Activated naive CD8-positive, alpha-beta T cell treated with anti-CD3 and anti-CD28 coated beads, Interleukin-2, amount 50 U/mL, for 24 hours (primary cell): Measurements from ENCODE around the gene PHACTR1.
"Not testable (repeated sequence)": the region's sequence is repeated elsewhere in the genome, so short reads cannot be mapped to it uniquely, and the experiment has no call there.

Experiments used
- ATAC-seq: fragments of 150-1000 bp; cut with Tn5 transposase; one replicate; pipeline ENCODE4 v1.10.0; 2021
- DNase-seq: peaks from one replicate; pipeline ENCODE4 v3.0.0; 2021
- H3K27ac Mint-ChIP-seq: one replicate; pipeline ENCODE4 v1.8.0; 2021; ENCODE audit warnings: mild to moderate bottlenecking, mixed read lengths
- H3K27me3 Mint-ChIP-seq: one replicate; pipeline ENCODE4 v1.8.0; 2021; ENCODE audit warnings: mixed read lengths
- H3K36me3 Mint-ChIP-seq: one replicate; pipeline ENCODE4 v1.8.0; 2021; ENCODE audit warnings: low read depth, mixed read lengths
- H3K4me1 Mint-ChIP-seq: one replicate; pipeline ENCODE4 v1.8.0; 2021; ENCODE audit warnings: mixed read lengths
- H3K4me3 Mint-ChIP-seq: one replicate; pipeline ENCODE4 v1.8.0; 2021; ENCODE audit warnings: mild to moderate bottlenecking, moderate library complexity, mixed read lengths
- H3K9me3 Mint-ChIP-seq: one replicate; pipeline ENCODE4 v1.8.0; 2021; ENCODE audit warnings: mixed read lengths

PHACTR1 gene

GRCh38 chr6:12941422-12941821 lies 224.9 kb downstream of the PHACTR1 start:
- Mint-ChIP-seq H3K36me3 (no peaks in the 10 kb centered on the region), H3K4me1 (peaks cover 12% of the 10 kb centered on the region), H3K4me3 (no peak overlapping the region), H3K27me3 (no peaks in the 10 kb centered on the region), H3K27ac (no peak overlapping the region), H3K9me3 (no peaks in the 10 kb centered on the region)
- ATAC-seq (no peak), DNase-seq (no peak)

GRCh38 chr6:12943549-12943948 lies 227.0 kb downstream of the PHACTR1 start:
- Mint-ChIP-seq H3K36me3 (no peaks in the 10 kb centered on the region), H3K9me3 (no peaks in the 10 kb centered on the region), H3K27me3 (no peaks in the 10 kb centered on the region), H3K4me1 (peaks cover 12% of the 10 kb centered on the region), H3K4me3 (no peak overlapping the region), H3K27ac (no peak overlapping the region)
- DNase-seq (no peak), ATAC-seq (no peak)

- no peak overlapping the region for H3K27ac Mint-ChIP-seq
- peaks cover 12% of the 10 kb centered on the region for H3K4me1 Mint-ChIP-seq
- no peaks in the 10 kb centered on the region for H3K9me3 Mint-ChIP-seq
- ATAC-seq (no peak), DNase-seq (no peak)
- H3K27me3 Mint-ChIP-seq, result no peaks in the 10 kb centered on the region
- no peaks in the 10 kb centered on the region for H3K36me3 Mint-ChIP-seq
- no peak overlapping the region for H3K4me3 Mint-ChIP-seq
Measured at GRCh38 chr6:12944001-12944400, 227.4 kb downstream of the PHACTR1 start.

GRCh38 chr6:12944528-12944927 lies 228.0 kb downstream of the PHACTR1 start:
- not testable (repeated sequence) for H3K4me3 Mint-ChIP-seq, ATAC-seq, H3K27me3 Mint-ChIP-seq, H3K9me3 Mint-ChIP-seq, H3K36me3 Mint-ChIP-seq, DNase-seq, H3K27ac Mint-ChIP-seq
- peaks cover 12% of the 10 kb centered on the region for H3K4me1 Mint-ChIP-seq

GRCh38 chr6:12947151-12947871 lies 230.7 kb downstream of the PHACTR1 start:
- Mint-ChIP-seq H3K27ac (no peak overlapping the region), H3K4me3 (no peak overlapping the region), H3K4me1 (peaks cover 4% of the 10 kb centered on the region), H3K27me3 (peaks cover 4% of the 10 kb centered on the region), H3K36me3 (no peaks in the 10 kb centered on the region), H3K9me3 (no peaks in the 10 kb centered on the region)
- no peak for ATAC-seq
- DNase-seq, result no peak

- Mint-ChIP-seq H3K27ac (no peak overlapping the region), H3K9me3 (no peaks in the 10 kb centered on the region), H3K36me3 (no peaks in the 10 kb centered on the region), H3K4me1 (peaks cover 4% of the 10 kb centered on the region), H3K4me3 (no peak overlapping the region), H3K27me3 (peaks cover 4% of the 10 kb centered on the region)
- DNase-seq (no peak), ATAC-seq (no peak)
Measured at GRCh38 chr6:12947967-12948366, 231.4 kb downstream of the PHACTR1 start.

- ATAC-seq (no peak), DNase-seq (no peak)
- Mint-ChIP-seq H3K4me1 (peaks cover 2% of the 10 kb centered on the region), H3K27ac (no peak overlapping the region), H3K4me3 (no peak overlapping the region), H3K9me3 (no peaks in the 10 kb centered on the region), H3K27me3 (peaks cover 18% of the 10 kb centered on the region), H3K36me3 (no peaks in the 10 kb centered on the region)
Measured at GRCh38 chr6:12950976-12951375, 234.4 kb downstream of the PHACTR1 start.

GRCh38 chr6:12951415-12951814 lies 234.8 kb downstream of the PHACTR1 start:
- DNase-seq (no peak), ATAC-seq (no peak)
- Mint-ChIP-seq H3K27me3 (peaks cover 23% of the 10 kb centered on the region), H3K4me1 (peaks cover 7% of the 10 kb centered on the region), H3K9me3 (no peaks in the 10 kb centered on the region), H3K27ac (no peak overlapping the region), H3K36me3 (no peaks in the 10 kb centered on the region), H3K4me3 (no peak overlapping the region)

GRCh38 chr6:12952318-12952717 lies 235.8 kb downstream of the PHACTR1 start:
- DNase-seq (no peak), ATAC-seq (no peak)
- Mint-ChIP-seq H3K9me3 (no peaks in the 10 kb centered on the region), H3K27ac (no peak overlapping the region), H3K27me3 (peaks cover 25% of the 10 kb centered on the region), H3K36me3 (no peaks in the 10 kb centered on the region), H3K4me3 (no peak overlapping the region), H3K4me1 (peaks cover 12% of the 10 kb centered on the region)

- H3K27ac Mint-ChIP-seq, result no peak overlapping the region
- H3K27me3 Mint-ChIP-seq, result peaks cover 42% of the 10 kb centered on the region
- peaks cover 23% of the 10 kb centered on the region for H3K4me1 Mint-ChIP-seq
- ATAC-seq (no peak), DNase-seq (no peak)
- H3K36me3 Mint-ChIP-seq, result no peaks in the 10 kb centered on the region
- no peaks in the 10 kb centered on the region for H3K9me3 Mint-ChIP-seq
- H3K4me3 Mint-ChIP-seq, result peak overlapping the region; percentile 81
Measured at GRCh38 chr6:12955956-12956355, 239.4 kb downstream of the PHACTR1 start.

GRCh38 chr6:12956991-12957320 lies 240.4 kb downstream of the PHACTR1 start:
- H3K4me1 Mint-ChIP-seq, result peaks cover 23% of the 10 kb centered on the region
- DNase-seq, result no peak
- no peak for ATAC-seq
- peaks cover 42% of the 10 kb centered on the region for H3K27me3 Mint-ChIP-seq
- peak overlapping the region; percentile 81 for H3K4me3 Mint-ChIP-seq
- no peaks in the 10 kb centered on the region for H3K9me3 Mint-ChIP-seq
- H3K27ac Mint-ChIP-seq, result no peak overlapping the region
- no peaks in the 10 kb centered on the region for H3K36me3 Mint-ChIP-seq

GRCh38 chr6:12957321-12958051 lies 240.9 kb downstream of the PHACTR1 start:
- no peak overlapping the region for H3K27ac Mint-ChIP-seq
- peak; percentile 75 for ATAC-seq

GRCh38 chr6:12958052-12958706 lies 241.6 kb downstream of the PHACTR1 start:
- Mint-ChIP-seq H3K4me1 (peaks cover 28% of the 10 kb centered on the region), H3K4me3 (peak overlapping the region; percentile 81), H3K27ac (no peak overlapping the region), H3K9me3 (no peaks in the 10 kb centered on the region), H3K27me3 (peaks cover 42% of the 10 kb centered on the region), H3K36me3 (no peaks in the 10 kb centered on the region)
- no peak for ATAC-seq
- DNase-seq, result no peak

More at GRCh38 chr6:12957321-12958051, 240.9 kb downstream of the PHACTR1 start:
- Mint-ChIP-seq H3K9me3 (no peaks in the 10 kb centered on the region), H3K4me3 (peak overlapping the region; percentile 81), H3K36me3 (no peaks in the 10 kb centered on the region), H3K27me3 (peaks cover 39% of the 10 kb centered on the region), H3K4me1 (peaks cover 23% of the 10 kb centered on the region)
- peak; percentile 8 for DNase-seq

GRCh38 chr6:12961761-12962160 lies 245.2 kb downstream of the PHACTR1 start:
- Mint-ChIP-seq H3K27ac (no peak overlapping the region), H3K27me3 (peaks cover 35% of the 10 kb centered on the region), H3K4me3 (no peak overlapping the region), H3K9me3 (no peaks in the 10 kb centered on the region), H3K36me3 (no peaks in the 10 kb centered on the region), H3K4me1 (peaks cover 18% of the 10 kb centered on the region)
- ATAC-seq (no peak), DNase-seq (no peak)

GRCh38 chr6:12962529-12962928 lies 246.0 kb downstream of the PHACTR1 start:
- no peak for ATAC-seq
- no peak for DNase-seq
- no peak overlapping the region for H3K27ac Mint-ChIP-seq
- H3K27me3 Mint-ChIP-seq, result peaks cover 32% of the 10 kb centered on the region
- H3K4me1 Mint-ChIP-seq, result peaks cover 14% of the 10 kb centered on the region
- no peaks in the 10 kb centered on the region for H3K36me3 Mint-ChIP-seq
- H3K9me3 Mint-ChIP-seq, result no peaks in the 10 kb centered on the region
- no peak overlapping the region for H3K4me3 Mint-ChIP-seq
